Heart right ventricle (tissue), 16 donors: ENCODE measurements around the gene INPP1. TPM values are rescaled to one million over a fixed set of nuclear protein-coding genes. Genes with fewer than 3 reads are reported as not detected.

Experiments
- ATAC-seq, 8 donors: fragments of 200-7000 bp; cut with Tn5 transposase; one replicate each; pipeline ENCODE4 v1.9.1; 2020; ENCODE audit warnings: mild to moderate bottlenecking in 8 of 8, moderate library complexity in 8 of 8, moderate number of reproducible peaks in 1 of 8
- DNase-seq, 2 donors: peaks; one replicate each; pipeline ENCODE4 v3.0.0-alpha.2; 2020
- H3K27ac ChIP-seq, 10 donors: fragments of 200-600 bp; sonication (generic) in 2 of 10; one replicate each; pipeline versions ENCODE4 v1.5.0 to v1.8.0; 2020 to 2022; ENCODE audit warnings: mild to moderate bottlenecking in 3 of 10
- H3K27me3 ChIP-seq, 7 donors: fragments of 200-600 bp; one replicate each; pipeline ENCODE4 v1.8.0; 2021 to 2022; ENCODE audit warnings: mild to moderate bottlenecking in 2 of 7
- H3K36me3 ChIP-seq, 9 donors: fragments of 200-600 bp; sonication (generic) in 1 of 9; one replicate each; pipeline versions ENCODE4 v1.5.0 to v1.8.0; 2020 to 2022; ENCODE audit warnings: mild to moderate bottlenecking in 2 of 9
- H3K4me1 ChIP-seq, 9 donors: fragments of 200-600 bp; sonication (generic) in 1 of 9; one replicate each; pipeline versions ENCODE4 v1.5.0 to v1.8.0; 2020 to 2022; ENCODE audit warnings: mild to moderate bottlenecking in 4 of 9
- H3K4me3 ChIP-seq, 10 donors: fragments of 200-600 bp; sonication (generic) in 2 of 10; one replicate each; pipeline versions ENCODE4 v1.5.0 to v1.8.0; 2020 to 2022; ENCODE audit warnings: mild to moderate bottlenecking in 7 of 10, moderate library complexity in 2 of 10
- H3K9me3 ChIP-seq, 11 donors: fragments of 200-600 bp in 10 of 11; sonication (generic) in 2 of 11; one replicate each; pipeline versions ENCODE4 v1.5.0 to v1.8.0; 2013 to 2022; ENCODE audit warnings: mild to moderate bottlenecking in 2 of 11, control low read depth in 1 of 11, moderate library complexity in 1 of 11
- CTCF ChIP-seq, 9 donors: fragments of 200-600 bp; sonication (generic) in 2 of 9; IDR thresholded peaks; one replicate each; pipeline versions ENCODE4 v1.5.0 to v1.8.0; 2021 to 2022; ENCODE audit warnings: antibody characterized with exemption in 9 of 9, mild to moderate bottlenecking in 5 of 9, moderate library complexity in 1 of 9
- WGBS, 2 donors: extraction: QIAGEN DNeasy Blood & Tissue Kit; methylation state at CpG; one replicate each; pipeline ENCODE4 v1.1.7; 2013; ENCODE audit warnings: inconsistent platforms in 1 of 2; 5-methylcytosine and 5-hydroxymethylcytosine counted together
- intact Hi-C, 10 donors: fragments of 100-400 bp; cut with DNase I; formaldehyde crosslinking; loops; one replicate each; pipeline versions ENCODE4 v1.11.1 to v1.14.2; 2022
- polyA plus RNA-seq, 2 donors: library from polyadenylated mRNA; stranded (reverse); fragments of 200-250 nt; gene quantifications; one replicate each; pipeline ENCODE4 v1.2.3, GENCODE V29; 2013
- total RNA-seq, 10 donors: library from RNA; stranded (reverse); fragmentation: NEBNext Ultra II Directional in 3 of 10; extraction: Animal tissue kit (Norgen Biotek cat#: 25700) in 3 of 10; gene quantifications; one replicate each; pipeline versions ENCODE4 v1.2.1 to v1.2.4, GENCODE V29; 2021 to 2023
- donor health status: Arrhythmogenic right ventricular cardiomyopathy.
- donor health status: ischemic (EF 13 %, LVEDD 7.1; RV severe dilation, severe dysfunction).
- donor health status: healthy with polysubstance abuse.
- donor health status: DM: no; HTN: yes; CAD: no.
- donor health status: DM: no; HTN: no; CAD: no.
- donor health status: ischemic (EF 25% LVEDD 6.9; RV normal size, moderate dysfunction).
- donor health status: ischemic (EF 25% LVEDD 5.7; RV mildly dilated, moderate dysfunction).
- donor health status: healthy.
- donor health status: DM: yes; HTN: yes; CAD: no.
- donor health status: Ischemic cardiomyopathy.
- donor health status: ischemic (EF 35%, LVEDD 5.7; RV mildly dilated, moderate dysfunction).
- donor health status: nonischemic (EF 11% LVEDD 7.7; RV severe dilation, severe dysfunction).
- donor health status: DM: yes; HTN: yes; CAD: no.
- donor health status: PGD.
- donor health status: ischemic (EF 29% LVEDD 5.4; RV normal size, mild dysfunction).
- donor health status: nonischemic (EF 23%, LVEDD 6.1; RV moderate dilation, normal function).

INPP1 gene
- total and polyA plus RNA-seq, 12 donors: 10.4 to 29.5 (median 16.6) TPM

DNA sequence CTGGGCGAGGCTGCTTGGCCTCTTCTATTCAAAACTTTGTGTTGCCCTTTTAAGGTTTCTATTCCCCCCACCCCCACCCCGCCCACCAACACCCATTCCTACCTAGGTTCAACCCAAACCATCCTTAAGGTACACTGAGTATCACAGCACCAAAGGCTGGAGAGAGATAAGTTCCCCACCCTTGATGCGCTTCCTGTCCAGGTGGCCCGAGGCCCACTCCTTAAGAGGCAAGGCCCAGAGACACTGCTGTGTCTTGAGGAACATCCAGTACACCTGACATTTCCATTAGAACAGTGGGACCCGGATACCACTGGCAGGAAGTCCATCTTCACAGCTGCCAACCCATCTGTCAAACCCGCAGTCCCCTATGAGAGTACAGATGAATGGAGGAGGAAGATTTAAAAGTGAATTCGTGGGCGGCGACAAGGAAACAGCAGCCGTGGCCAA, 277 bp upstream of the INPP1 start:
- H3K27ac ChIP-seq: peak overlapping the region; percentile 68 to 97 (median 92)
- peaks cover 0 to 6% (median 0%) of the 10 kb centered on the region in 9 donors for H3K36me3 ChIP-seq
- no peak for TF ChIP-seq CTCF (IDR thresholded peaks at IDR 0.05)
- H3K9me3 ChIP-seq: no peaks in the 10 kb centered on the region
- ATAC-seq: peak in 2 of 8 donors; percentile 55 to 82
- no peaks in the 10 kb centered on the region for H3K27me3 ChIP-seq
- peak overlapping the region in 9 of 10 donors; percentile 50 to 79 (median 74) for H3K4me3 ChIP-seq
- WGBS, 2 donors: 30 to 35% methylated on average over 10 of the region's 10 CpGs
- peaks cover 0 to 38% (median 25%) of the 10 kb centered on the region in 9 donors for H3K4me1 ChIP-seq
- DNase-seq: no peak
- intact Hi-C loops: no loop called here

DNA sequence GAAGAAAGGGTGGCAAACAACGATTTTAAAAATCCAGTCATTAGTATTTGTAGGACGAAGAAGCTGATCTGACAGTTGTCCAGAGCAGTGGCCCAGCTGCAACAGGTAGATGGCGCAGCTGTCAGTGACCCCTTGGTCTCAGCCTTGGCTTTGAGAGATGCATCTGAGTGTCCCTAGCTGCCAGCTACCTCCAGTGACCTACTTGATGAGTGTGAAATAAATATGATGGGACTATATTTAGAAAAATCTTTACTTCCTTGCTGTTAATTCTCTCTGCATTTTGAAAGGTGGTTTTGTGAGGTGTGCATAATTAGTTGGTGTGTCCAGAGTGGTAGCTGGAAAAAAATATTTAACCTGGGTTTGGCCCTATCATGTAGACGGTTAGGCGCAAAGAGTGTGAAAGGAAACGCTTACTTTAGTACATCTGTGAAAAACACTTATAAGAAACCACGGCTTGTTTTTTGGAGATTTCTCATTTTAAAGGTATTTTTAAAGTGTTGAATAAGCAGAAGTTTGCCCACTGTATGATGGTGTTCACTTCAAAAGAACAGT, 963 bp downstream of the INPP1 start:
- DNase-seq (peak in 1 of 2 donors; percentile 59), ATAC-seq (peak; percentile 57 to 76 (median 62))
- 20 to 24% methylated on average over 7 of the region's 7 CpGs for WGBS, 2 donors
- peaks cover 0 to 38% (median 25%) of the 10 kb centered on the region in 9 donors for H3K4me1 ChIP-seq
- H3K27ac ChIP-seq: peak overlapping the region; percentile 68 to 97 (median 92)
- H3K27me3 ChIP-seq: no peaks in the 10 kb centered on the region
- TF ChIP-seq CTCF (IDR thresholded peaks at IDR 0.05): peak in 8 of 9 donors; percentile 7 to 71 (median 44)
- H3K9me3 ChIP-seq: no peaks in the 10 kb centered on the region
- H3K4me3 ChIP-seq: peak overlapping the region; percentile 27 to 79 (median 74)
- intact Hi-C loops: no loop called here
- peaks cover 0 to 14% (median 0%) of the 10 kb centered on the region in 9 donors for H3K36me3 ChIP-seq

DNA sequence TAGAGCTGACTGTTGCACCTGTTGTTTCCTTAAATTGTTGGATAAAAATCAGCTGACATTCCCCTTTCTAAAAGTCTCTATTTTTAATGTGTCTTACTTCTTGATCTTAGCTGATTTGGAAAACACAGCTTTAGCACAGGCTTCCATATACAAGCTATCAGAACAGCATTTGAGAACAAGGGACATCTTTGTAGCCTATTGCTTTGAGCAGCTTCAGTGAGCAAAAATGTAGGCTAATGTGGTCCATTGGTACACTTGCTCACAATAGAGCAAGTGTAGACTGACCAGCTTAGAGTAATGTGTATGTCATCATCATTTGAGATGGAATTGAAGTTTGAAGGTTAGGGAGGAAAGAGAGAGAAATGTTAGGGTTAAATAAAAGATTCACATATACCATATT, 7.0 kb downstream of the INPP1 start:
- no peak for TF ChIP-seq CTCF (IDR thresholded peaks at IDR 0.05)
- no peak overlapping the region for H3K4me3 ChIP-seq
- peaks cover 0 to 58% (median 20%) of the 10 kb centered on the region in 9 donors for H3K4me1 ChIP-seq
- H3K9me3 ChIP-seq: no peaks in the 10 kb centered on the region
- no peak for DNase-seq
- H3K27me3 ChIP-seq: no peaks in the 10 kb centered on the region
- peaks cover 0 to 14% (median 0%) of the 10 kb centered on the region in 9 donors for H3K36me3 ChIP-seq
- intact Hi-C loops: no loop called here
- no peak for ATAC-seq
- no peak overlapping the region for H3K27ac ChIP-seq

DNA sequence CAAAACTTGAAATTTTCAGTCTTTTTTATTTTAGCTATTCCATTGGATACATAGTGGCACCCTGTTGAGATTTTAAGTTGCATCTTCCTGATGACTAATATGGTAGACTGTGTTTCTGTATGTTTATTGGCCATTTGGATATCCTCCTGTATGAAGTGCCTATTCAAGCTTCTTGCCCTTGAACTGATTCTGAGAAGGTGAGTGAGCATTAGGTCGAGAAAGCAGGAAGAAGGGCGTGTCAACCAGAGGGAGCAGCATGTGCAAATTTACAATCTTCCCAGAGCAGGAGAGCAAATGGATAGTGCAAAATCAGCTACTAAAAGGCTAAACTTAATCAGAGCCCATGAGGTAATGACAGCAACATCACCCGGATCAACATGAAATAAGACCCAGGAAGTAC, 8.6 kb downstream of the INPP1 start:
- WGBS, 2 donors: 85 to 88% methylated on average over 3 of the region's 3 CpGs
- Histone ChIP-seq H3K4me3 (no peak overlapping the region), H3K9me3 (no peaks in the 10 kb centered on the region), H3K27me3 (no peaks in the 10 kb centered on the region), H3K36me3 (peaks cover 0 to 9% (median 0%) of the 10 kb centered on the region in 9 donors), H3K27ac (no peak overlapping the region), H3K4me1 (peaks cover 0 to 57% (median 23%) of the 10 kb centered on the region in 9 donors)
- intact Hi-C loops: no loop called here
- no peak for DNase-seq
- no peak for TF ChIP-seq CTCF (IDR thresholded peaks at IDR 0.05)
- ATAC-seq: no peak
